GM13977 (cell line): ENCODE measurements around the gene CHMP2A.
"Not testable (repeated sequence)": the region's sequence is repeated elsewhere in the genome, so short reads cannot be mapped to it uniquely, and the experiment has no call there.

Experiments
- DNase-seq: peaks from one replicate; pipeline ENCODE4 v3.0.0; 2012; ENCODE audit warnings: low spot score
- CTCF ChIP-seq: IDR thresholded peaks from 2 replicates; pipeline ENCODE4 v1.5.1; 2012; ENCODE audit warnings: mild to moderate bottlenecking, control low read depth; ENCODE audit not compliant: insufficient read depth; ENCODE audit errors: extremely low read depth, missing control alignments
- in situ Hi-C: fragments of 300-500 bp; cut with MboI; formaldehyde crosslinking; loops from one replicate; pipeline ENCODE4 v1.12.0; 2022; ENCODE audit warnings: low sequenced_read_pairs, low pct_unique_long_range_greater_than_20kb, mixed read lengths, inconsistent platforms; ENCODE audit not compliant: unreplicated experiment

Gene CHMP2A

DNA sequence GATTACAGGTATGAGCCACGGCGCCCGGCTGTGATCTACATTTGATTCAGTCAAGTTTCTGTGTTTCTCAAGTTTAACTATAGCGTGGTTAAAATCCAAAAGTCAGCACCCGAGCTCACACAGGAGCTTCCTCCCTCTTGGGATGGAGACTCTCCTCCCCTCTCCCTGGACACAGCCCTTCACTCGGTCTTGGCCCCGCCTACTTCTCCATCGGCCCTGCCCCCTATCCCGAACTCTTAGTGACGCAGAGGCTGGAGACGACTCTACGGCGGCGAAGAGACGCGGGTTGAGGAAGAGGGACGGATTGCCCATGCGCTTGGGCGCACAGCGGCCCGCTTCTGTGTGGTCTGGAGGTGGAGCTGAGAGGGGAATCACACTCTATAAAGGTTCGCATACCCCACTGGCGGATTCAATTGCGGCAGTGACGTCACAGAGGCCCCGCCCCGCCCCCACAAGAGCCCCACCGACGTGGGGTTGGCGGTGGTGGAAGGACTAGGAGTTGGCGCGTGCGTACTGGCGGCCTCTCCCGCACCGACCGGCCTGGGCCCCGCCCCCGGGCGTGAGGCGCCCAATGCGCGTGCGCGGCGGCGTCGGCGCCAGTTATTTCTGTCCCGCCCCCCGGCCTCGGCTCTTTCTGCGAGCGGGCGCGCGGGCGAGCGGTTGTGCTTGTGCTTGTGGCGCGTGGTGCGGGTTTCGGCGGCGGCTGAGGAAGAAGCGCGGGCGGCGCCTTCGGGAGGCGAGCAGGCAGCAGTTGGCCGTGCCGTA, 10.9 kb downstream of the CHMP2A start, which contains the start of gene TRIM28:
TSS of gene TRIM28 (plus strand) at position 239 of the 765 bp plus-strand sequence. CDS start 694 bp downstream, outside the sequence.
- no peak for TF ChIP-seq CTCF
- peak; percentile 100 for DNase-seq
- in situ Hi-C loops, result no loop called here

DNA sequence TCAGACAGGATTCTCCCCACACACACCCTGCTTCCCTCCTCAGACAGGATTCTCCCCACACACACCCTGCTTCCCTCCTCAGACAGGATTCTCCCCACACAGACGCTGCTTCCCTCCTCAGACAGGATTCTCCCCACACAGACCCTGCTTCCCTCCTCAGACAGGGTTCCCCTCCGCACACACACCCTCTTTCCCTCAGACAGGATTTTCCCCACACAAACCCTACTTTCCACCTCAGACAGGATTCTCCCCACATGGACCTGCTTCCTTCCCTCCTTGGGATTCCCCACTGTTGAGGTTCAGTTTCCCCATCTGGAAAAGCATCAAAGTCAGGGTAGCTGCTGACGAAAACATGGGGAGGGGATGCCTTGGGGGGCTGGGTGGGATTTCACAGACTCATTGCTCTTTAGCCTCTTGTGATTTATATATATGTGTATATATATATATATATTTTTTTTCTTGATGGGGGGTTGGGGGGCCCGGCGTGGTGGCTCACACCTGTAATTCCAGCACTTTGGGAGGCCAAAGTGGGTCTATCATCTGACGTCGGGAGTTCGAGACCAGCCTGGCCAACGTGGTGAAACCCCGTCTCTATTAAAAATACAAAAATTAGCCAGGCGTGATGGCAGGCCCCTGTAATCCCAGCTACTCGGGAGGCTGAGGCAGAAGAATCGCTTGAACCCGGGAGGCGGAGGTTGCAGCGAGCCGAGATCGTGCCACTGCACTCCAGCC, 12.1 kb downstream of the CHMP2A start:
- in situ Hi-C loops, DNase-seq: not testable (repeated sequence)

- DNase-seq, in situ Hi-C loops: not testable (repeated sequence)
Measured at GRCh38 chr19:58539169-58539559, 15.7 kb downstream of the CHMP2A start.

- DNase-seq, result no peak
- in situ Hi-C loops, result no loop called here
- TF ChIP-seq CTCF, result no peak
Measured at GRCh38 chr19:58538257-58539168, 16.4 kb downstream of the CHMP2A start.

GRCh38 chr19:58536852-58537798, 17.8 kb downstream of the CHMP2A start:
- TF ChIP-seq CTCF, result no peak
- in situ Hi-C loops, result no loop called here

DNA sequence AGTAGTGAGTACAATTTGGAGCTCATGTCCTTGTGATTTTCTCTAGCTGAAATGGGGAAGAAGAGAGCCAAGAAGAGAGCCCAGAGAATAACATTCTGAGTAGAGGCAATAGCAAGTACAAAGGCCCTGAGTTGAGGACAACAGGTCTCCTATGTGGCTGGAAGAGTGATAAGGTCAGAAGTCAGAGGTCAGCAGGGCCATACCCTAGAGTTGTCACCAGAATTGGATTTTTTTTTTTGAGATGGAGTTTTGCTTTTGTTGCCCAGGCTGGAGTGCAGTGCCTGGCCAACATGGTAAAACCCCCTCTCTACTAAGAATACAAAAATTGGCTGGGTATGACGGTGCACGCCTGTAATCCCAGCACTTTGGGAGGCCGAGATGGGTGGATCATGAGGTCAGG, 19.0 kb downstream of the CHMP2A start:
- TF ChIP-seq CTCF, result no peak
- in situ Hi-C loops, result no loop called here
- no peak for DNase-seq

More at GRCh38 chr19:58536852-58537798, 17.8 kb downstream of the CHMP2A start:
- DNase-seq, result no peak
